Mammary microvascular endothelial cell (primary cell): ENCODE measurements around the gene MCM3. TPM values are rescaled to one million over a fixed set of nuclear protein-coding genes. Genes with fewer than 3 reads are reported as not detected.

Experiments used
- total RNA-seq: library from RNA; depleted of rRNA; stranded (reverse); fragments of >200 nt; gene quantifications from 2 replicates; pipeline ENCODE4 v1.2.3, GENCODE V29; 2015

MCM3 gene
- total RNA-seq: 84.2 and 94.4 TPM in 2 replicates

DNA sequence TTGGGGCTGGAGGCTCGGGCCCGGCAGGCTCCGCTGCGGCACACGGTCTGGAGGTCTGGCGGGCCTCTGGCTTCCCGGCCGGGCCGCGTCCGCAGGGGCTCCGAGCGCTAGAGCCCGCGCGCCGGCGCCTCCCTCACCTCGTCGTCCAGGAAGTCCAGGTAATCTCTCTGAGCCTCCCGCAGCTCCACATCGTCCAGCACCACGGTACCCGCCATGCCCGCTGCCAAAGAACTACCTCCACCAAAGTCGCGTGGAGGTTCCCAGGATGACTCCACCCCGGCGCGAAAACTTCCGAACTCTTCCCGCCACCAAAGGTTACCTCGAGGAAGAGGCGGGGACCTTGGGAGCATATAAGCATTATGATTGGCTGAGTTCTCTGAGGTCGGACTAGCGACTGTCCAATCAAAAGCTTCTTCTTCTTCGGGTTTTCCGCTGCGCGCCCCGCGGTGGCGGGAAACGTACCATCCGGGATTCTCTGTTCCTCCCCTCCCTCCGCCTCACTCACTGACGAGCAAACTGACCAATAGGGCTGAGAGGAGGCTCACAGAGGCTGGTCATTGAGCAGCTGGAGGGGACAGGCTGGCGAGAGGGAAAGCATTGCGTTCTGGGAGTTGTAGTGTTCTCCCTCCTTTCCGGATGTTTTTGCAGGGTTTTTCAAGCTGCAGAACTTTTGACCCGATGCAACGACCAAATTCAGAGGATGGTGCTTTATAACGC lies at the start of gene MCM3:
TSS of gene MCM3 (minus strand) at position 283 of the 717 bp plus-strand sequence. CDS start at position 215, 68 bp downstream.

DNA sequence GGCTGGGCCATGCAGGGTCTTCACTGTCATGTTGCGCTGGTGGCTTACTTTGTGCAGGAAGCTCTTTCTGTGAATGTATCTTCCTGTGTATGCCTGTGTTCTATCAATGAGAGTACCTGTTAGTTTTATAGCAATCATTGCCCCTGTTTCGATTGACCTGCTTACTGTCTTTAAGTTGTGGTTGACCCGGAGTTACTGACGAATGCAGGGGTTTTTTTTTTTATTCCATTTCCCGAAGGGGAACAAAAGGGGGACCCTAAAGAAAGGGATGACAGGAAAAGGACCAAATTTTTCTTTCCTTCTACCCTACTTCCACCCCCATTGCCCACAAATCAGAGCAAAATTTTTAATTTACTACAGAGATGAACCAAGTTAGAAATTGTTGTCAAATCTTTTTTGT lies 40.1 kb downstream of the MCM3 start, which contains the start of gene IL17F:
TSS of gene IL17F (minus strand) at position 101 of the 400 bp plus-strand sequence. CDS start at position 30, 71 bp downstream.

Other genes starting within 250 kb of the MCM3 start
- gene PKHD1, start 197.1 kb downstream of the MCM3 start, total RNA-seq: not detected in 2 replicates
- not detected in 2 replicates for gene IL17A, start 98.4 kb downstream of the MCM3 start, total RNA-seq
- not detected in 2 replicates for gene IL17F, start 40.2 kb downstream of the MCM3 start, total RNA-seq
- 5.8 and 6.7 TPM in 2 replicates for gene PAQR8, start 77.4 kb upstream of the MCM3 start, total RNA-seq
- 12.6 and 12.9 TPM in 2 replicates for gene EFHC1, start 135.6 kb upstream of the MCM3 start, total RNA-seq